AG10803 (cell line): ENCODE measurements around the gene LYRM1.
"Not testable (repeated sequence)": the region's sequence is repeated elsewhere in the genome, so short reads cannot be mapped to it uniquely, and the experiment has no call there.

Source experiments
- DNase-seq: peaks from one replicate; pipeline ENCODE4 v3.0.0; 2010; ENCODE audit warnings: low read depth
- H3K4me3 ChIP-seq: 2 replicates; pipeline ENCODE4 v1.5.1; 2011; ENCODE audit warnings: mild to moderate bottlenecking, low read length, control low read depth
- TF ChIP-seq, protein P1 (sequence below): conservative IDR thresholded peaks from 2 replicates; pipeline ENCODE4 v1.5.1; 2011; ENCODE audit warnings: mild to moderate bottlenecking, low read length, control low read depth, inconsistent platforms

The LYRM1 gene

GRCh38 chr16:20954574-20954973 lies 54.0 kb downstream of the LYRM1 start:
- TF ChIP-seq, protein P1, sequence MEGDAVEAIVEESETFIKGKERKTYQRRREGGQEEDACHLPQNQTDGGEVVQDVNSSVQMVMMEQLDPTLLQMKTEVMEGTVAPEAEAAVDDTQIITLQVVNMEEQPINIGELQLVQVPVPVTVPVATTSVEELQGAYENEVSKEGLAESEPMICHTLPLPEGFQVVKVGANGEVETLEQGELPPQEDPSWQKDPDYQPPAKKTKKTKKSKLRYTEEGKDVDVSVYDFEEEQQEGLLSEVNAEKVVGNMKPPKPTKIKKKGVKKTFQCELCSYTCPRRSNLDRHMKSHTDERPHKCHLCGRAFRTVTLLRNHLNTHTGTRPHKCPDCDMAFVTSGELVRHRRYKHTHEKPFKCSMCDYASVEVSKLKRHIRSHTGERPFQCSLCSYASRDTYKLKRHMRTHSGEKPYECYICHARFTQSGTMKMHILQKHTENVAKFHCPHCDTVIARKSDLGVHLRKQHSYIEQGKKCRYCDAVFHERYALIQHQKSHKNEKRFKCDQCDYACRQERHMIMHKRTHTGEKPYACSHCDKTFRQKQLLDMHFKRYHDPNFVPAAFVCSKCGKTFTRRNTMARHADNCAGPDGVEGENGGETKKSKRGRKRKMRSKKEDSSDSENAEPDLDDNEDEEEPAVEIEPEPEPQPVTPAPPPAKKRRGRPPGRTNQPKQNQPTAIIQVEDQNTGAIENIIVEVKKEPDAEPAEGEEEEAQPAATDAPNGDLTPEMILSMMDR, result no peak

DNA sequence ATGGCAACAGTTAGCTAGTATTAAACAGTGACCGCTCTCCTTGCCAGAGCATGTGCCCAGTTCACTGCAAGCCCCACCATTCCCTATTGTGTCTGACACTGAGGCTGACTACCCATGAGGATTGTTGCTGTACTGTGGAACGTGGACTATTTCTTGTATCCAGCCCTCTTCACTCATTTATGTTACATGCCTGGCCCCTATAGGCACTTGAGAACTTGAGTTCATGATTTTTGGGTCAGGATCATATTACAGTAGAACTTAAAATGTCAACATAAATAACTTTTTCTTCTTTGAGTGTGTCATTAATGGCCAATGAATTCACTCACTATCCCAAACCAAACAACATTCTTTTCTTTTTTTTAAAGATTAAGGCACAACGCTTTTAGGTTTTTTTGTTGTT lies 55.7 kb downstream of the LYRM1 start:
- peak; percentile 33 for DNase-seq

More at GRCh38 chr16:20954574-20954973, 54.0 kb downstream of the LYRM1 start:
- DNase-seq, result no peak
- no peak overlapping the region for H3K4me3 ChIP-seq

DNA sequence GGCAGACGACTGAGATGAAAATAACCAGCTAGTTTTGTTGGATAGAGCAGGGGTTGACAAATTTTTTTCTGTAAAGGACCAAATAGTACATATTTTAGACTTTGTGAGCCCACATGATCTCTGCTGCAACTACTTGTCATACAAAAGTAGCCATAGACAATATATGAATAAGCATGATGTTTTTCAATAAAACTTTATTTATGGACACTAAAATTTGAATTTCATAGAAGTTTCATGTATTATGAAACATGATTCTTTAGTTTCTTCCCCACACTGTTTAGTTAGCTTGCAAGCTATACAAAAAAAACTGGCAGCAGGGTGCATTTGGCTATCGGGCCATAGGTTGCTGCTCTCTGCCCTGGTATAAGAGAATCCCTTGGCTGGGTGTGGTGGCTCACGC lies 56.6 kb downstream of the LYRM1 start:
- DNase-seq, result no peak
- no peak overlapping the region for H3K4me3 ChIP-seq
- TF ChIP-seq, protein P1, result no peak

More for the DNA sequence above, 55.7 kb downstream of the LYRM1 start:
- H3K4me3 ChIP-seq, result no peak overlapping the region
- TF ChIP-seq, protein P1, result no peak

DNA sequence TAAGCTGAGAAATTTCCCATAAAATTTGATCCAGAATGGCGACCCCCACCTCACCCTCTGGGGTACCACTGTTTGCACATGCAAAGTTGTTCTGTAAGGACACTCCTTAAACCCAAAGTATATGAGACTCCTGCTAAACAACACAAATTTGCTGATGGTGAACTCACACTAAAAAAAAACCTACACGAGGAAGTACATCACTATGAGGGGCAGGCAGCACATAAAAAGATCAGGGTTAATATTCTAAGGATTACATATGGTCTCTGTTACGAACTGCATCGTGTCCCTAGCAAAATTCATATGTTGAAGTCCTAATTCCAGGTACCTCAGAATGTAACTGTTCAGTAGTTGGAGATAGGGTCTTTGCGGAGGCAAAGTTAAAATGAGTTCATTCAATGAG lies 60.3 kb downstream of the LYRM1 start:
- TF ChIP-seq, protein P1, result no peak
- no peak overlapping the region for H3K4me3 ChIP-seq
- DNase-seq, result no peak

DNA sequence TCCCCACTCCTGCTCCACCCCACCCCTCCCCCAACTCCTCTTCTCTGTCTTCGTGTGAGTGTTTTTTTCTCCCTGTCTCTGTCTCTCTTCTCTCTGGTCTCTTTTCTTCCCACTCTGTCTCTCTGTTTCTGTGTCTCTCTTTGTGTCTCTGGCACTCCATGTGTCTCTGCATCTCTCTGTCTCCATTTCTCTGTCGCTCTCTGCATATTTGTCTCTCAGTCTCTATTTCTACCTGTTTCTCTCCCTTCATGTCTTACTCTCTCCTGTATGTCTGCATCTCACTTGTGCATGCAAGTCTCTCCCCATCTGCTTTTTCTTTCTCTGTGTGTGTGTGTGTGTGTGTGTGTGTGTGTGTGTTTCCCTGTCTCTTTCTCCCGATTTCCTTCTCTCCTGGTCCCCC lies 68.2 kb downstream of the LYRM1 start:
- no peak overlapping the region for H3K4me3 ChIP-seq
- no peak for DNase-seq
- TF ChIP-seq, protein P1, result no peak

DNA sequence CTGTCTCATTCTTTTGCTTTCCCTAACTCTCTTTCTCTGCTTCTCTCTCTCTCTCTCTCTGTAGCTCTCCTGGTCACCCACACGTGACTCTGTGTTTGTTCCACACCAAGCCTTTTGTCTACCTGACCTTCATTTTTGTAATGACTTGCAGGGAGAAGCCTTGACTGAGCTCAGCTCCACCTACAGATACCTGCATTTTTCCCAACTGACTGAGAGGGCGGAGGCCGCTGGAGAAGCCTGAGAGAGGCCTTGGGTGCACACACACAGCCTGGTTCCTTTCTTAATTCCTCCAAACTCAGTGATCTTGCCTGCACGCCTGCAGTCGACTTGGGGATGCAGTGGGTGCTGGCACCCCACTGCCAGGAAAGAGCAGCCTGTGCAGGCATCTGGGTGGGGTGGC lies 68.8 kb downstream of the LYRM1 start:
- no peak for DNase-seq
- TF ChIP-seq, protein P1, result no peak
- no peak overlapping the region for H3K4me3 ChIP-seq

DNA sequence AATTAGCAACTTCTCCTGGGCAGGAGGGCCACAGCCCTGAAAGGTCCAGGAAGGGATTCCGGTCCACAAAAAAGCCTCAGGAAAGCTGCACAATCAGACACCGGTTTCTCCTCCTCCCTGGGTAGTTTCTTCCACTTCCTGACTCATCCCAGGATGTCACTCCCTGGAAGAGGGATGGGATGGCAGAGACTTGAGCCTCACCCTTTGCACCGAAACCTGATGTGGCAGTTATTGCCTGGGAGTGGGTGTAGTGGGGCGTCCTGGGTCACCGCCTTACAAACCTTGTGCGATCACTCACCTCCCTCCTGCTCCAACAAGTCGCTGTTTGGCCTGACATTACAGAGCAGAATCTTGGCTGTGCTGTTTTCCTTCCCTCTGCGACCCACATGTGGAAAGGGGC lies 70.8 kb downstream of the LYRM1 start:
- no peak overlapping the region for H3K4me3 ChIP-seq
- no peak for DNase-seq
- TF ChIP-seq, protein P1, result no peak

DNA sequence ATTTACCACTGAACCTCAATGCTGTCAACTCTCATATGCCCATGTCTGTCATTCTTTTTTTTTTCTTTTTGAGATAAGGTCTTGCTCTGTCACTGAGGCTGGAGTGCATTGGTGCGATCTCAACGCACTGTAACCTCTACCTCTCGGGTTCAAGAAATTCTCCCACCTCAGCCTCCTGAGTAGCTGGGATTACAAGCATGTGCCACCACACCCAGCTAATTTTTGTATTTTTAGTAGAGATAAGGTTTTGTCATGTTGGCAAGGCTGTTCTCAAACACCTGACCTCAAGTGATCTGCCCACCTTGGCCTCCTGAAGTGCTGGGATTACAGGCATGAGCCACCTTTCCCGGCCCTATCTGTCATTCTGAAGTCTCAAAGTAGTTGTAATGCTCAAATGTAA lies 72.6 kb downstream of the LYRM1 start:
- not testable (repeated sequence) for H3K4me3 ChIP-seq

More for the DNA sequence above, 72.6 kb downstream of the LYRM1 start:
- not testable (repeated sequence) for DNase-seq
